GOT3 (cell line): ENCODE measurements around the gene GIGYF2.
"Not testable (repeated sequence)": the region's sequence is repeated elsewhere in the genome, so short reads cannot be mapped to it uniquely, and the experiment has no call there.

Experiments
- DNase-seq: peaks from one replicate; lab custom pipeline; 2025; ENCODE audit warnings: mixed read lengths; lab: John Stamatoyannopoulos, UW

The GIGYF2 gene

DNA sequence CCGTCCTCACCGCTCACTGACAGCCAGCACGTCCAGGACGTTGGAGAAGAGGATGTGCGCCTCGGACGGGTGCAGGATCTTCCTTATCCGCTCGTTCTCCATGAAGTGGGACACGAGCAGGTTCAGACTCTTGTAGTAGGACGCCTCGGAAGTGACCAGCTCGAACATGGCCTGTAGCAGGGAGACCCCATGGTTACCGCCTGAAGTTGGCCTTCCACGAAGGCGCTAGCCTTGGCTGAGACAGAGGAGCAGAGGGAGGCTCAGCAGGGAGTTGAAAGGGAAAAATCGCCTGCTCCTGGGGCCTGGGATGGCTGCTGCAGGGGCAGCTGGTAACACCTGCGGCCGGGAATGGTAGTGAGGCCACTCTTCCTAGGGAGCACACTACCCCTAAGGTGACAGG is 197.6 kb downstream of the GIGYF2 start:
- DNase-seq, result no peak

DNA sequence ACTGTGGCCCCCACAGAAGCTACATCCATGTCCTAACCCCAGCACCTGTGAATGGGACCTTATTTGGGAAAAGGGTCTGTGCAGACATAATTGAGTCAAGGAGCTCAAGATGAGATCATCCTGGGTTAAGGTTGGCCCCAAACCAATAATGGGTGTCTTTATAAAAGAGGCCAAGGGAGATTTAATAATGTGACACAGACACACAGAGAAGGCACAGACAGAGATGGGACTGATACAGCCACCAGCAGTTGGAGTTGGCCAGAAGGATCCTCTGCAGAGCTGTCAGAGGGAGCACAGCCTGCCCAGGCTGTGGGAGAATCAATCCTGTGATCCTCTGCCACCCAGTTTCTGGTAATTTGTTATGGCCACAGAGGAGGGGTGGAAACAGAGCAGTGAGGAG is 199.0 kb downstream of the GIGYF2 start:
- no peak for DNase-seq

- DNase-seq, result no peak
Measured at GRCh38 chr2:232896720-232897597, 199.8 kb downstream of the GIGYF2 start.

- no peak for DNase-seq
Measured at GRCh38 chr2:232897598-232898408, 200.7 kb downstream of the GIGYF2 start.

- DNase-seq, result no peak
Measured at GRCh38 chr2:232898592-232899543, 201.7 kb downstream of the GIGYF2 start.

DNA sequence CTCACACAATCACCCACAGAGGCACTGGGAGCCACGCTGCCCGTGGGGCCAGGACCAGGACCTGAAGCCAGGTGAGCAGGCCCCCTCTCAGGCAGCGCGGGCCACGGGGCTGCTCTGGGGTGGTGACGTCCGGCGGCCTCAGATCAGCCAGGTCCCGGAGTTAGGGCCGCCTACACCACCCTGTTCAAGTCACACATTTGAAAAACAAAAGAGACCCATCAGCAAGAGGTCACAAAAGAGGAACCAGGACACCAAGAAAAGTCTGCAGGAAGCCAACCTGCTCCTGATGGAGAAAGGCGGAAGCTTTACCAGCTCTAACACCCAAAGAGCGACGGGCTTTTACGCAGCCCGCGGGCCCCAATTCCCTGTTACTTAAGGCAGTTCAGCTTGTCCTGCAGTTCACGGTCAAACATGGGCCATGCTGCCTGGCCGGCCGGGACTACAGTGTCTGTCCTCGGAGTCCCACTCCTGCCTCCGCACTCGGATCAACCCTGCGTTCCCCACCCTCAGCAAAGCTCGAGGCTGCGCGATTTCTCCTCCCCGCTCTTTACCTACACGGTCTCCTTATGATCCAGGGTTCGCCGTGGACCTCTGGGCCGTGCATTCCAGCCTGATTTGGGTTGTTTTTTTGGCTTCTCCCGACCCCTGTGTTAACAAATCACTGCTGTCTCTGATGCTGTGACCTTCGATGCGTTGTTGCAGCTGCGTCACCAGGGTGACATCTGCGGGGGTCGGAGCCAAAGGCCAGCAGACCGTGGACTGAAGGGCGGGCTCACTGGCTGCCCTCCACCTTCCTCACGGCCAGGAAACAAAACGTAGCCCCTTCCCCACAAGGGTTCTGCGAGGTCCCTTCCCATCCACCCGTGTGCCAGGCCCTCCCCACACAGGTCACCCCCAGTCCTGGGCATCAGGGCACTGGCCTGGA is 203.9 kb downstream of the GIGYF2 start:
- DNase-seq, result no peak

- DNase-seq, result peak; percentile 16
Measured at GRCh38 chr2:232901736-232902578, 204.8 kb downstream of the GIGYF2 start.

GRCh38 chr2:232903989-232904388 is 206.9 kb downstream of the GIGYF2 start:
- no peak for DNase-seq

GRCh38 chr2:232906867-232907717 is 210.0 kb downstream of the GIGYF2 start:
- not testable (repeated sequence) for DNase-seq

GRCh38 chr2:232907718-232908085 is 210.6 kb downstream of the GIGYF2 start:
- not testable (repeated sequence) for DNase-seq

GRCh38 chr2:232908695-232909094 is 211.6 kb downstream of the GIGYF2 start:
- DNase-seq, result no peak
